ENCODE results near the gene CEMIP2. TPM values are rescaled to one million over a fixed set of nuclear protein-coding genes. Genes with fewer than 3 reads are reported as not detected.
A peak's percentile ranks its signal among the peaks of the same experiment; 100 is the strongest.
"Not testable (repeated sequence)": the region's sequence is repeated elsewhere in the genome, so short reads cannot be mapped to it uniquely, and the experiment has no call there.

The CEMIP2 gene
- total RNA-seq, 1 experiment from 2014 or later, result 25.7 TPM

DNA sequence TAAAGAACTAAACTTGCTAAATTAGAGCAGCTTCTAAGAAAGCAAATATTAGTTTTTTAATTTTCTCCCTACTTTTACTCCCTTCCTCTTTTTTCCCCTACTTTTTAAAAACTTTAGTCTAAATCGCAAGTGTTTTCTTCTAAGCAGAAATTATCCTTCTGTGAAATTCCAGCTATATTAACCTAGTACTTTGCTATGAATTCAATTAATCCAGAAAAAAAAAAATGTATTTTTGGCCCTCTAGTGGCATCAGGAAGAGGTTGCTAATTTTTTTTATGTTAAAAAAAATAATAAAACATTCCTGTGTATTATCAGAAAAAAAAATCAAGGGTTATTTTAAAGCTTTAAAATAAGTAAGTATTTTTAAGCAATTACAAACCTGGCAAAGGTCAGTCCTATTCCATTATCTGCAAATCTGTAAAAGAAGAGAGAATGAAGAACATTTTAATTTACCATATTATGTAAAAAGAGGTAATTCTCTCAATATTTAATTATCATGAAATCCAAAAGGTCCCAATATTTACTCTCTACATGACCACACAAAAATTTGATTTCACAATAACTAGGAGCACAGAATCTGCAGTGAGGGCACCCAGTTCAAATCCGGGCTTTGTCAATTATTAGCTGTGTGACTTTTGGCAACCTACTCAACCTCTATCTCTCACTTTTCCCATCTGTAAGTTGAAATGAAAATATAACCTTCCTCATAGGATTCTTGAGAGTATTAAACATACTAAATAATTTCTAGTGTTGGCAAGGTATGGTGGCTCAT, 52.0 kb downstream of the CEMIP2 start:
- DNase-seq (ENCODE audit: low read depth), result peak; percentile 12

DNA sequence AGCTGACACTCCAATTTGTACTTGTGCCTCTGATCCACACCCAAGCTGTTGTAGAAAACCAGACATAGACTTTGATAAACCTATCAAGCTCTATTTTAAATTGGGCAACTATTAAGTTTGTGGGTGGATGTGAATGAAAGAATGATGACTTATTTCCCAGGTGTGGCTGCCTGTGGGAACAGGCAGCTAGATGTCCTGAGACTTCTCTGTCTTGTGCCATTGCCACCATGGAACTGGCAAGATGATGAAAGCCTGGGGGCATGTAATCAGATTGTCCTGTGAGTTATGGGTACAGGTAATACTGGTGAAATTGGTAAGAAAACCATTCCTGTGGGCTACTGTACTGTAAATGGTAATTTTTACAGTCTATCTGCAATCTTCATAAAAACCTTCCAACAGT, 57.5 kb downstream of the CEMIP2 start:
- DNase-seq (ENCODE audit: low read depth), result no peak

DNA sequence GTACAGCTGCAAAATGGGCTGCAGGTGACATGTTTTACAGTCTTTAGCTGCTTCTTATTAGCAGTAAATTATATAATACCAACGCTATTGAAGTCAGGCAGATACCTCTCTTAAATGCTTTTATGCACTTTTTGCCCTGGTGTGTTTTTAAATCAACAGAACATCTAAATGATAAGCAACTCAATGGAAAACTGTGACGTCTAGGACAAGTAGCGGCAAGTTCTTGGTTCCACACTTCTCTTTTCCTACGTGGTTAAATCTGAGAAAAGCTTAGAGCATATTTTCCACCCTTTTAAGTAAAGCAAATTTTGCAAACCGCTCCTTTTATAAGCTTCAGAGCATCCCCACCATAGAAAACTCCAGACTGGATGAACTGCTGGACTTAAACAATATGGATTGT, 58.1 kb downstream of the CEMIP2 start:
- no peak for DNase-seq (ENCODE audit: low read depth)

GRCh38 chr9:71709384-71709783, 58.9 kb downstream of the CEMIP2 start:
- DNase-seq (ENCODE audit: low read depth), result no peak

DNA sequence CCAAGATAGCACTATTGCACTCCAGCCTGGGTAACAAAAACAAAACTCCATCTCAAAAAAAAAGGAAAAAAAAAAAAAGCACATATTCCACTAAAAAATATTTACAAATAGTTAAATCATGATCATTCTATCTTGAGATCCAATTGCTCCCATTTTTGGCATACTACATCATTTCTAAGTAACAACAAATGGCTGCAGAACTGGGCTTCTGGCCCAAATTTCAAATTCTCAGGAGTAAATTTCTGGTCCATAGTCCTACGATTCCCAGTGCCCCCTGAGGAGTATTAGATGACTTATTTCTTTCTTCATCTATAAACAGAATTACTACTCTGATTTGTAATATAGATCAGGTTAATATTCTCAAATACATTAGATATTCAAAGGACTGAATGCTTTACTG, 62.1 kb downstream of the CEMIP2 start:
- no peak for DNase-seq (ENCODE audit: low read depth)

GRCh38 chr9:71704796-71705195, 63.5 kb downstream of the CEMIP2 start:
- no peak for DNase-seq (ENCODE audit: low read depth)

GRCh38 chr9:71703172-71703872, 65.0 kb downstream of the CEMIP2 start:
- no peak for DNase-seq (ENCODE audit: low read depth)

DNA sequence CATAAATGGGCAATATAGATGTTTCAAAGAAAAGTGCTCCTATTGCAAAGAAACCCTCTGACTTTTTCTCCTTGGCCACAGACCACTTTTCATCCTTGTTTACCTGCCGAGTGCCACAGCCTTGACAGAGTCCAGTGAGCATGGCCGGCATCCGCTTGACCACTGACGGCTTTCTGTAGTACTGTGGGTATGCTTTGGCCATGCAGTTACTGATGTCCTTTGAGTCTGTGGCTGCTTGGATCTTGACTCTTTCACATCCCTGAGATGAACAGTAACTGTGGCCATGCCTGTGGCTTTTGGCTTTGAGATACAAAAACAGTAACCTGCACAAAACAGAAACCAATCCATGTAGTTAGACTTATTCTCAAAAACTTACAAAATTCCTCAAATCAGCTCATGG, 70.4 kb downstream of the CEMIP2 start:
- DNase-seq (ENCODE audit: low read depth), result no peak

DNA sequence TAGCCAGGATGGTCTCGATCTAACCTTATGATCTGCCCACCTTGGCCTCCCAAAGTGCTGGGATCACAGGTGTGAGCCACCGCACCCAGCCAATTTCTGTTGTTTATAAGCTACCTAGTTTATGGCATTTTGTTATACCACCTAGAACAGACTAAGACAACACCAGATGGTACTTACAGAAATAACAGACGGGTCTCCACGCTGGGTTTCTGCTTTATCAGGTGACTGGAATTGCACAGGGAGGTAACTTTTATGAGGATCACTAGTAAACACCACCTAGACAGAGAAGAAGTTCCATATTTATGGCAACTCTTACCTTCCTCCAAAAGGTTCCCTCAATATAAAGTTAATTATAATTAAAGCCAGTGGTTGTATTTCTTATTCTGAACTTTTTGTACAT, 74.0 kb downstream of the CEMIP2 start:
- DNase-seq (ENCODE audit: low read depth), result no peak

DNA sequence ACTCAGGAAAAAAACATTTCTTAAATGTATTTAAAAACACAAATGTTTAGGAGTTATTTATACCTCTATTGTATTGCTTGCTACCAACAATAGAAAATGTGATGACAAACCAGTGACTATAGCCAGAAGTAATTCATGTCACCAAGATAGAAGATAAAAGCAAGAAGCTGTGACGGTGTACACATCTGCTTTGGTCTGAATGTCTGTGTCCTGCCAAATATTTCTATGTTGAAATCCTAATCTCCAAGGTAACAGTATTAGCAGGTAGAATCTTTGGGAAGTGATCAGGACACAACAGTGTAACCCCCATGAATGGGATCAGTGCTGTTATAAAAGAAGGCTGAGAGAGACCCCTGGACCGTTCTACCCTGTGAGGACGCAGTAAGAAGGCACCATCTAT, 74.7 kb downstream of the CEMIP2 start:
- no peak for DNase-seq (ENCODE audit: low read depth)

- DNase-seq (ENCODE audit: low read depth), result peak; percentile 48
Measured at GRCh38 chr9:71692337-71692736, 76.0 kb downstream of the CEMIP2 start.

- not testable (repeated sequence) for DNase-seq (ENCODE audit: low read depth)
Measured at GRCh38 chr9:71691576-71691975, 76.7 kb downstream of the CEMIP2 start.

DNA sequence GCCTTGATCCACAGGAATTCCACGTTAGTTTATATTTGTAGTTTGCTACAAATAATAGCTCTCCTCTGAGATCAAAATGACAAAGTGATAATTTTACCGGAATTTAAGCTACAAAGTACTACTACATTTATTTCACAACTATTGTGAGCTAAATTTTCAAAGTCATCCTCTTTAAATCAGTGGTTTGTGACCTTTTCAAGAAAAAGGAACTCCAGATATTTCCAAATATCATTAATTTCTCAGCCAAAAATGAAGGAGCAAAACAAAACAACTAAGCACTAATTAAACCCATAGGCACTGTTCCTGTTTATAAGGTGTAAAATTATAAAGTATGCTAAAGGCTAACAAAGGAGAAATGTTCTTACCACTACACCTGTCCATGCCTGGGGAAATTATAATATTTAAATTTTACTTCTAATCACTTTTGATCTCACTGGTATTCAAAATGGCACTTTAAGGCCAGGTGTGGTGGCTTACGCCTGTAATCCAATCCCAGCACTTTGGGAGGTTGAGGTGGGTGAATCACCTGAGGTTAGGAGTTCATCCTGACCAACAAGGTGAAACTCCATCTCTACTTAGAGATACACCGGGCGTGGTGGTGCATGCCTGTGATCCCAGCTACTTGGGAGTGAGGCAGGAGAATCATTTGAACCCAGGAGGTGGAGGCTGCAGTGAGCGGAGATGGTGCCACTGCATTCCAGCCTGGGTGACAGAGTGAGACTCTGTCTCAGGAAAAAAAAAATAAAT, 77.5 kb downstream of the CEMIP2 start:
- no peak for DNase-seq (ENCODE audit: low read depth)

GRCh38 chr9:71690063-71690688, 78.1 kb downstream of the CEMIP2 start:
- DNase-seq (ENCODE audit: low read depth), result no peak

- DNase-seq (ENCODE audit: low read depth), result no peak
Measured at GRCh38 chr9:71687676-71688075, 80.6 kb downstream of the CEMIP2 start.

DNA sequence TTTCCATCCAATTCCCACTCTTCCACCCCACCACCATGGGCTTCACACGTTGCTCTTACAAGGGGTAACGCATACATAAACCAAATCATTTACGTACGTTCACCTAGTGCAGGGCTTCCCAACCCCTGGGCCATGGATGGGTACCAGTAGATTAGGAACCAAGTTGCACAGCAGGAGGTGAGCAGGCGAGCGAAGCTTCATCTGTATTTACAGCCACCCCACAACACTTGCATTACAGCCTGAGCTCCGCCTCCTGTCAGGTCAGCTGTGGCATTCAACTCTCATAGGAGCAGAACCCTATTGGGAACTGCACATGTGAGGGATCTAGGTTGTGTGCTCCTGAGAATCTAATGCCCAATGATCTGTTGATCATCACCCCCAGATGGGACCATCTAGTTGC, 82.3 kb downstream of the CEMIP2 start:
- no peak for DNase-seq (ENCODE audit: low read depth)

GRCh38 chr9:71685394-71685793, 82.9 kb downstream of the CEMIP2 start:
- DNase-seq (ENCODE audit: low read depth), result no peak

DNA sequence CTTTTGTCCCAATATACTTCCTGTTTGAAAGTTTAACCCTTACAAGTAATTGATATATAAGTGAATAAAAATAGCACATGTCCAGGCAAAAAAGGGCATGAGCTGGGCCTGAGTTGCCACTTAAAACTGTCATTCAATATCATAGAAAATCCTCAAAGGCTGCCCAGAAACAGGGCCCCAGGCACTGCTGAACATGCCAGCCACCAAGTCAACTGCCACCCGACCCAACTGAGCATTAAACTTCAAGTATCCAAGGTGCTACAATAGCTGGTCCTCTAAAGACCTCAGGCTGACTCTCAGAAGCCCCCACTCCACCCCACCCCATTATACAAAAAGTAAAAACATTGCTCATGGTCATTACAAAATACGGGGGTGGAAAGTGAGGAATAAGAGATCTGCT, 83.7 kb downstream of the CEMIP2 start:
- no peak for DNase-seq (ENCODE audit: low read depth)

DNA sequence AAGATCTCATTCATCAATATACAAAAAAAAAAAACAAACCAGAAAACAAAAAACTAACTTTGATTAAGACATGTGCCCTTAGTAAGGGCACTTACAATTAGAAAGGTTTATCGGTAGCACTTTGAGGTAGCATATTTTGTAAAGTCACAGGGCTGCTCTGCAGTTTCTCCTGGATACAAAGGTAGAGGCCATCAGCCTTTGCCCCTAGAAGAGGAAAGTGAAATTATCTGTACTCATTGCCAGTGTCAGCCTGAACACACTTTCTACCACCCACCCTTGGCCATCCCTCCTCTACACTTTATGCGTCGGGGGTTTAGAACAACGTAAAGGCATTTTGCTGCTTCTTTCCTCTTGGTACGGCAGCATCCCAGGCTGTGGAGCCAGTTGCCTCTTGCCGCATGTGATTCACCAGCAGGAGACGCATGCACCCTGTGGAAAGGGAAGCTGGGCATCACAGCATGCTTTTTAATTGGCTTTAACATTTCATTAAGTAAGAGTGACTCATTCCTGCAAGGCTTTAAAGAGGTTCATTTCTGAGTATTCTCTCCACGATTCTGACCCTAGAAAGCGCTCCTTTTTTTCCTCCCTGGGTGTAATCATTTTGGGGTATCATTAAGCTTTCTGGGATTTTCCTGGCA, 84.6 kb downstream of the CEMIP2 start:
- DNase-seq (ENCODE audit: low read depth), result peak; percentile 62

DNA sequence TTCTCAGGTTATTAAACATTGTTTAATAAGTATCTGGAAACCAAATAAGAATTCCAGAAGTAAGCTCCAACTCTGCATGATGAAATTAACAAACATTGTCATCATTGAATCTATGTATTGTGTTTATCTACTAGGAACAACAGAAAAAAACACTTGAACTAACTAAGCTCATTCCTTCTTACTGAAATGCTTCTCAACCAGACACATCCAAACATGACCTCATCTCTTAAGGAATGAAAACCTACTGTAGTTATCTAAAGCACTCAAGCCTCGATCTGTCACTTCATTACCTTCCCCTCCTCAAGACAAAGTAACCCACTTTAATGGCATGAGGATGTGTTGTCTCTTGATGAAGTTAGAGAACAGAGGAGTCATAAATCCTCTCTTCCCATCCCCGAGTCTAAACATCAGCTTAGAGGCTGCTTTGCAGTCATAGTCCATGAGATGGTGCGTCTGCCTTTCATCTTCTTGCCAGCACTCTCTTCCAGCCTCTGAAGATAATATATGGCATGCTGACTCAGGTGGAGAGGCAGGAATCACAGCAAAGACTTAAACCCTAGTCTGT, 86.5 kb downstream of the CEMIP2 start:
- DNase-seq (ENCODE audit: low read depth), result no peak

DNA sequence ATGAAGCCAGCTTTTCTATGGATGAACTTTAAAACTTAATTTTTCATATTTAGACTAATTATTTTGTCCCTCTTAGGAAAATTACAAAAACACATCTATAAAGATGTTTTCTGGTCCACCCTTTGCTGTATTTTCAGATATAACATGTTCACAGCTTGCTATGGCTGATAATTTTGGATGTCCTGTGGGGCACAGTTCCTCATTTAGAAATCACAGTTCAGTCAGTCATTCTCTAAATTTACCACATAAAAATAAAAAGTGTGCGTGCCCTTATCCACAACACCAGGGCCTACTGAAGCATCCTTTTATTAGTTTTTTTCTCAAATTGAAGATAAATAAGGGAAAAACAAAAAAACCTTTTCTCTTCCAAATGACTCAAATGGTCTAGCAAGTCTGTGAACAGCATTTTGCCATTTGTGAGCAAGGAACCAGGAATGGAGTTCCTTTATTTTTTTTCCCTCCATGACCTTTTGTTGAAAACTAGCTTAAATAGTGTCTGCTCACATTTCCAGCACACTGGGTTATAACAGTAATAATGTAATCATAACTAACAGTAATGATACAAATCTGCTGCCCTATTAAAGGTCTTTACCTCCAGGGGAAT, 87.1 kb downstream of the CEMIP2 start:
- no peak for DNase-seq (ENCODE audit: low read depth)
